Neural cell (in vitro differentiated cells): ENCODE results near the gene SUSD3.

Source experiments
- EP300 ChIP-seq: fragments of 450-650 bp; conservative IDR thresholded peaks from 2 replicates; pipeline ENCODE4 v1.6.1; 2014; ENCODE audit warnings: antibody characterized with exemption, mild to moderate bottlenecking, moderate library complexity; ENCODE audit not compliant: poor library complexity, severe bottlenecking
- EZH2 ChIP-seq: fragments of 200-600, 300-800 bp; shearing (Covaris generic), sonication (generic); IDR thresholded peaks from 2 replicates; pipeline ENCODE4 v1.6.1; 2014; ENCODE audit warnings: antibody characterized with exemption, low read length, borderline replicate concordance, mild to moderate bottlenecking; ENCODE audit not compliant: insufficient read depth, poor library complexity, severe bottlenecking
- TF ChIP-seq, protein P1 (sequence below): fragments of 450-650 bp; IDR thresholded peaks from 2 replicates; pipeline ENCODE4 v1.5.1; 2014; ENCODE audit warnings: antibody characterized with exemption, mild to moderate bottlenecking, moderate library complexity; ENCODE audit not compliant: poor library complexity, severe bottlenecking

GRCh38 chr9:93119703-93119952 is 61.1 kb downstream of the SUSD3 start:
- TF ChIP-seq, protein P1, sequence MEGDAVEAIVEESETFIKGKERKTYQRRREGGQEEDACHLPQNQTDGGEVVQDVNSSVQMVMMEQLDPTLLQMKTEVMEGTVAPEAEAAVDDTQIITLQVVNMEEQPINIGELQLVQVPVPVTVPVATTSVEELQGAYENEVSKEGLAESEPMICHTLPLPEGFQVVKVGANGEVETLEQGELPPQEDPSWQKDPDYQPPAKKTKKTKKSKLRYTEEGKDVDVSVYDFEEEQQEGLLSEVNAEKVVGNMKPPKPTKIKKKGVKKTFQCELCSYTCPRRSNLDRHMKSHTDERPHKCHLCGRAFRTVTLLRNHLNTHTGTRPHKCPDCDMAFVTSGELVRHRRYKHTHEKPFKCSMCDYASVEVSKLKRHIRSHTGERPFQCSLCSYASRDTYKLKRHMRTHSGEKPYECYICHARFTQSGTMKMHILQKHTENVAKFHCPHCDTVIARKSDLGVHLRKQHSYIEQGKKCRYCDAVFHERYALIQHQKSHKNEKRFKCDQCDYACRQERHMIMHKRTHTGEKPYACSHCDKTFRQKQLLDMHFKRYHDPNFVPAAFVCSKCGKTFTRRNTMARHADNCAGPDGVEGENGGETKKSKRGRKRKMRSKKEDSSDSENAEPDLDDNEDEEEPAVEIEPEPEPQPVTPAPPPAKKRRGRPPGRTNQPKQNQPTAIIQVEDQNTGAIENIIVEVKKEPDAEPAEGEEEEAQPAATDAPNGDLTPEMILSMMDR: no peak
- TF ChIP-seq EP300 (no peak), EZH2 (no peak)
